Measurements from ENCODE around the gene SPTBN5. TPM values are rescaled to one million over a fixed set of nuclear protein-coding genes. Genes with fewer than 3 reads are reported as not detected.

Gene SPTBN5
- total RNA-seq, 1 experiment from 2014 or later: 3.2 TPM

DNA sequence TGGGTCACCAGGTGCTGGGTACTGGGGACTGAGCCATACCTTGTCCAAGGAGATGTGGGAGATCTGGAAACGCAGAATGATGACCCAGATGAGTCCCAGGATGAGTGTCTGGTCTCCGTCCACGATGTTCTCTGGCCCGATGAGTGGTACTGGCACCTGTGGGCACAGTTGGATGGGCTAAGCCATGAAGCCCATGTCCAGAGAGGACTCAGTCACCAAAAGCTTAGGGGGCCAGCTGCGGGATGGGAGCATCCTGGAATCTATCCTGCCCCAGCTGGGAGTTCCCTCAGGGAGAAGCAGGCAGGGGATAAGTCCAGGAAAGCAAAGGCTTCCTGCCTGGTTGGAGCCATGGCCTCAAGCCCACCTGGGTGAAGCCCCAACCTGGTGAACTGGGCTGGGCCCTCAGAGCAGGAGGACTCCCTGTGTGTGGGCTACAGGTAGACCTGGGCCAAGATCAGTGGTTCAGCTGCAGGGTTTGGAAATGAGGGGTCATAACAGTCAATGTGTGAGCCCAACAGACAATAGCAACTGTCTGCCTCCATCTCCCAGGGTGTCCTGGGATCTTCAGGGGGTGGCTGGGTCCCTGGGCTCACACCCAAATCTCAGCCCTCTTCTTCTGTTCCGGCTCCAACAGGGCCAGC is 3.7 kb downstream of the SPTBN5 start:
- Histone ChIP-seq H3K9me3 (ENCODE audit: low read depth, low read length, poor library complexity, severe bottlenecking) (no peaks in the 10 kb centered on the region), H3K4me3 (ENCODE audit: low read depth, low read length, poor library complexity, severe bottlenecking) (no peak overlapping the region), H3K36me3 (ENCODE audit: insufficient read depth, low read length, poor library complexity, severe bottlenecking) (no peaks in the 10 kb centered on the region), H3K27me3 (replicated peaks; ENCODE audit: insufficient read depth, low read depth, low read length, poor library complexity) (no peaks in the 10 kb centered on the region), H3K4me1 (ENCODE audit: insufficient read depth, low read length, poor library complexity, severe bottlenecking) (peaks cover 4% of the 10 kb centered on the region), H3K27ac (ENCODE audit: low read depth, low read length, poor library complexity, severe bottlenecking) (no peak overlapping the region)
- TF ChIP-seq, protein P1, sequence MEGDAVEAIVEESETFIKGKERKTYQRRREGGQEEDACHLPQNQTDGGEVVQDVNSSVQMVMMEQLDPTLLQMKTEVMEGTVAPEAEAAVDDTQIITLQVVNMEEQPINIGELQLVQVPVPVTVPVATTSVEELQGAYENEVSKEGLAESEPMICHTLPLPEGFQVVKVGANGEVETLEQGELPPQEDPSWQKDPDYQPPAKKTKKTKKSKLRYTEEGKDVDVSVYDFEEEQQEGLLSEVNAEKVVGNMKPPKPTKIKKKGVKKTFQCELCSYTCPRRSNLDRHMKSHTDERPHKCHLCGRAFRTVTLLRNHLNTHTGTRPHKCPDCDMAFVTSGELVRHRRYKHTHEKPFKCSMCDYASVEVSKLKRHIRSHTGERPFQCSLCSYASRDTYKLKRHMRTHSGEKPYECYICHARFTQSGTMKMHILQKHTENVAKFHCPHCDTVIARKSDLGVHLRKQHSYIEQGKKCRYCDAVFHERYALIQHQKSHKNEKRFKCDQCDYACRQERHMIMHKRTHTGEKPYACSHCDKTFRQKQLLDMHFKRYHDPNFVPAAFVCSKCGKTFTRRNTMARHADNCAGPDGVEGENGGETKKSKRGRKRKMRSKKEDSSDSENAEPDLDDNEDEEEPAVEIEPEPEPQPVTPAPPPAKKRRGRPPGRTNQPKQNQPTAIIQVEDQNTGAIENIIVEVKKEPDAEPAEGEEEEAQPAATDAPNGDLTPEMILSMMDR (conservative IDR thresholded peaks at IDR 0.05; ENCODE audit: low read depth, low read length): no peak
- TF ChIP-seq EZH2 (IDR thresholded peaks at IDR 0.05; ENCODE audit: borderline replicate concordance, low read depth, low read length, poor library complexity, severe bottlenecking): no peak
- BruUV-seq (replicated peaks): no TSS peak
- CTCF ChIA-PET: no interaction called here
- no peak for DNase-seq (ENCODE audit: low spot score)
- intact Hi-C loops (cut with micrococcal nuclease; ENCODE audit: unreplicated experiment): no loop called here
- POLR2A ChIA-PET (ENCODE audit: low non-redundant PET): no interaction called here

DNA sequence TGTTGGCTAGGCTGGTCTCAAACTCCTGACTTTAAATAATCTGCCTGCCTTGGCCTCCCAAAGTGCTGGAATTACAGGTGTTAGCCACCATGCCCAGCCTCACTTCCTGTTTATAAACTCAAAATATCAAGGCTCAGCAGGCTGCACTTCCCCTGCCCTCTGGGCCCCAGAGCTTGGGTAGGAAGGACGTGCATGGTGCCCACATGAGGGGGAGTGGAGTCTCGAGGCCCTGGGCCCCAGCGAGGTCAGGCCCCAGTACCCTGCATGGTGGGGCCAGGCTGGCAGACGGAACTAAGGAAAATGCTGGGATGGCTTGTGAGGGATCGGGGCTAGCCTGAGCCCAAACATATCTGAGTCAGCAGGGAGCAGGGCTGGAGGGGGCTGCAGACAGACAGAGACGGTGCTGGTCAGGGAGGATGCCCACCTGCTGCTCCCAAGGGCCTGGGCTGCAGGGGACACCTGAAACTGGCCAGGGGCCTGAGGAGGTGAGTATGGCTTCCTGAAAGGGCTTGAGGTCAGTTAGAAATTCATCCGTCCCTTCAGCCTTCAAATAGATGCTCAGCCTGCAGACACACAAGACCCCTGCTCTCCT is 5.1 kb downstream of the SPTBN5 start:
- CTCF ChIA-PET: no interaction called here
- no TSS peak for BruUV-seq (replicated peaks)
- no peaks in the 10 kb centered on the region for H3K4me1 ChIP-seq (ENCODE audit: insufficient read depth, low read length, poor library complexity, severe bottlenecking)
- H3K4me3 ChIP-seq (ENCODE audit: low read depth, low read length, poor library complexity, severe bottlenecking): no peak overlapping the region
- intact Hi-C loops (cut with micrococcal nuclease; ENCODE audit: unreplicated experiment): no loop called here
- TF ChIP-seq, protein P1 (conservative IDR thresholded peaks at IDR 0.05; ENCODE audit: low read depth, low read length): no peak
- no peak for TF ChIP-seq EZH2 (IDR thresholded peaks at IDR 0.05; ENCODE audit: borderline replicate concordance, low read depth, low read length, poor library complexity, severe bottlenecking)
- H3K27me3 ChIP-seq (replicated peaks; ENCODE audit: insufficient read depth, low read depth, low read length, poor library complexity): no peaks in the 10 kb centered on the region
- no peaks in the 10 kb centered on the region for H3K9me3 ChIP-seq (ENCODE audit: low read depth, low read length, poor library complexity, severe bottlenecking)
- H3K36me3 ChIP-seq (ENCODE audit: insufficient read depth, low read length, poor library complexity, severe bottlenecking): no peaks in the 10 kb centered on the region
- POLR2A ChIA-PET (ENCODE audit: low non-redundant PET): no interaction called here
- DNase-seq (ENCODE audit: low spot score): no peak
- no peak overlapping the region for H3K27ac ChIP-seq (ENCODE audit: low read depth, low read length, poor library complexity, severe bottlenecking)

DNA sequence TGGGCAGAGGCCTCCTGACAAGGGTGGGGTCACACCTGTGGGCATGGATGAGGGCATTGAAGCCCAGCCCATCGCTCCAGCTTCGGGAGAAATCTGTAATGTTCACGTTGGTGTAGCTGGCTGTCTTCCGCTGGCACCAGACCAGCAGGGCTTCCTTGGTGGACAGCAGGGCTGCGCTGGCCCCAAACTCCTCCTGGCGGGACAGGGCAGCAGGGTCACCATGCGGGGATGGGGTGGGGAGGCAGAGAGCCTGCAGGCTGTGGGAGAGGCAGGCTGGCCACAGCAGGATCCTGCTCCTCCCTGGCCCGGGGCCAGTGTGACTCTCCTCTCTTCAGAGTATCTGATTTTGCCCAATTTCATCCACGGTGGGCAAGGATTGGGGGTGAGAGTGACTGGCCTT is 6.0 kb downstream of the SPTBN5 start:
- ChIA-PET CTCF (no interaction called here), POLR2A (ENCODE audit: low non-redundant PET) (no interaction called here)
- no peaks in the 10 kb centered on the region for H3K27me3 ChIP-seq (replicated peaks; ENCODE audit: insufficient read depth, low read depth, low read length, poor library complexity)
- H3K4me3 ChIP-seq (ENCODE audit: low read depth, low read length, poor library complexity, severe bottlenecking): no peak overlapping the region
- H3K4me1 ChIP-seq (ENCODE audit: insufficient read depth, low read length, poor library complexity, severe bottlenecking): no peaks in the 10 kb centered on the region
- no peaks in the 10 kb centered on the region for H3K9me3 ChIP-seq (ENCODE audit: low read depth, low read length, poor library complexity, severe bottlenecking)
- intact Hi-C loops (cut with micrococcal nuclease; ENCODE audit: unreplicated experiment): no loop called here
- BruUV-seq (replicated peaks): no TSS peak
- no peak for DNase-seq (ENCODE audit: low spot score)
- TF ChIP-seq, protein P1 (conservative IDR thresholded peaks at IDR 0.05; ENCODE audit: low read depth, low read length): no peak
- TF ChIP-seq EZH2 (IDR thresholded peaks at IDR 0.05; ENCODE audit: borderline replicate concordance, low read depth, low read length, poor library complexity, severe bottlenecking): no peak
- H3K36me3 ChIP-seq (ENCODE audit: insufficient read depth, low read length, poor library complexity, severe bottlenecking): no peaks in the 10 kb centered on the region
- H3K27ac ChIP-seq (ENCODE audit: low read depth, low read length, poor library complexity, severe bottlenecking): no peak overlapping the region

All from A673 (cell line).